Umbilical cord (tissue), 2 donors: Measurements from ENCODE around the gene GTF2IRD2. TPM values are rescaled to one million over a fixed set of nuclear protein-coding genes. Genes with fewer than 3 reads are reported as not detected.
A peak's percentile ranks its signal among the peaks of the same experiment; 100 is the strongest.
"Not testable (repeated sequence)": the region's sequence is repeated elsewhere in the genome, so short reads cannot be mapped to it uniquely, and the experiment has no call there.

Experiments used
- DNase-seq: peaks from one replicate; pipeline ENCODE4 v3.0.0-alpha.2; 2015; ENCODE audit warnings: low spot score
- total RNA-seq: library from RNA; depleted of rRNA; stranded (reverse); fragments of >200 nt; gene quantifications from one replicate; pipeline ENCODE4 v1.2.3, GENCODE V29; 2014; ENCODE audit warnings: low replicate concordance; ENCODE audit not compliant: insufficient read depth

Gene GTF2IRD2
- 39.2 TPM for total RNA-seq

DNA sequence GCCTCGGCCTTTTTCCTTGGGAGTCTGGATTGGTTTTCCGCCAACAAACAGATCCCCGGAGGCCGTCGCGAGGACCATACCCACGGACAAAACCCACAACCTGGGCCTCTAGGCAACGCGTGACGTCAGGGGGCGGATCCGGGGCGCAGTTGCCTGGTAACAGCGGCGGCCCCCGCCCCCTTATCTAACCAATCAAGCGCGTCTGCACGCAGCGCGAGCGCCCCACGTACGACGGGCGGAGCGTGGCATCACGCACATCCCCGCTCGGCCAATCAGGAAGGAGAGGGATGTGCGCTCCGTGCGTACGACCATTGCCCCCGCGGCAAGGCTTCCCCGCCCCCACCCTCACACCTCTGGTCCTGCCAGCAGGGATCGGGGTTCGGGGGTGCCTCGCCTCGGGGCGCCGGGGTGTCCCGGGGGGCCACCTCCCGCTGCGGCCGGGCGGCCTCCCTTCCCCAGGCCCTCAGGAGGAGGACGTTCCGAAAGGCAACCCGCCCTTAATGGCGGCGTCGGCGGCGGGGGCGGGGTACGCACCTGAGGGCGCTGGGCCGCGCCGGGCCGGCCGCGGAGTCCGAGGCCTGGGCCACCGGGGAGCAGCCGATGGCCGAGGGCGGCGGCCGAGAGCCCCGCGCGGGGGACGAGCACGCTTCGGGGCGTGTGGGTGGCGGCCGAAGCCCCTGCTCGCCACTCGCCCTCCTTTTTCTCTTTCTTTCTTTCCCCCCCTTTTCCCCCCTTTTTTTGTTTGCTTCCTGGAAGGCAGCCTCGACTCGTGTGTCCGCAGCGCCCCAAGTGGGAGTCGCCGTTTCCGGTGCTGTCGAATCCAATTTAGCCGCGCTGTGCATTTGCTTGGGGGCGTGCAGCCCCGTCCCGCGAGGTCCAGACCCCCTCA is at the start of gene GTF2IRD2:
GTF2IRD2 (minus strand) TSS at position 773 of the 889 bp plus-strand sequence. CDS start 15,227 bp downstream, outside the sequence.
- DNase-seq = not testable (repeated sequence)

DNA sequence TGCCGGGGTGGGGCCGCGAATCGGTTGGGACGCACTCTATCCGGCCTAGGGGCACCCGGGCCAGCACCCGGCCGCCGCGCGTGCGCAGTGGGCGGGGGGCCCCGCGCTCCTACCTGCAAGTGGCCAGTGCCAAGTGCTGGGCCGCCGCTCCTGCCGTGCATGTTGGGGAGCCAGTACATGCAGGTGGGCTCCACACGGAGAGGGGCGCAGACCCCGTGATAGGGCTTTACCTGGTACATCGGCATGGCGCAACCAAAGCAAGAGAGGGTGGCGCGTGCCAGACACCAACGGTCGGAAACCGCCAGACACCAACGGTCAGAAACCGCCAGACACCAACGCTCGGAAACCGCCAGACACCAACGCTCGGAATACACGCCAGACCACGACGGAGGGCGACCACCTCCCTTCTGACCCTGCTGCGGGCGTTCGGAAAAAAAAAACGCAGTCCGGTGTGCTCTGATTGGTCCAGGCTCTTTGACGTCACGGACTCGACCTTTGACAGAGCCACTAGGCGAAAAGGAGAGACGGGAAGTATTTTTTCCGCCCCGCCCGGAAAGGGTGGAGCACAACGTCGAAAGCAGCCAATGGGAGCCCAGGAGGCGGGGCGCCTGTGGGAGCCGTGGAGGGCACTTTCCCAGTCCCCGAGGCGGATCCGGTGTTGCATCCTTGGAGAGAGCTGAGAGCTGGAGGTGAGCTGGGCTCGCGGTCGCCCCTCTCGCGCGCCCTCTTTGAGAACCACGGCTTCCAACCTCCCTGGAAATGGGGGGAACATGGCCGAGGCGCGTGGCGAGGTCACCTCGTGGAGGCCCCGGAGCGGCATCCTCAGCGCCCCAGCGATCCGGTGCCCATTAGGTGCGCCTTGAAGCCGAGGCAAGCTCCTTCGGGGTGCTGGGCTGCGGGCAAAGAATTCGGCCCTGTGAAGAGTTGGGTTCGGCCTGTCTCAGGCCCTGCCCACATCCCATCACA is 39.0 kb upstream of the GTF2IRD2 start:
- DNase-seq = peak; percentile 79

DNA sequence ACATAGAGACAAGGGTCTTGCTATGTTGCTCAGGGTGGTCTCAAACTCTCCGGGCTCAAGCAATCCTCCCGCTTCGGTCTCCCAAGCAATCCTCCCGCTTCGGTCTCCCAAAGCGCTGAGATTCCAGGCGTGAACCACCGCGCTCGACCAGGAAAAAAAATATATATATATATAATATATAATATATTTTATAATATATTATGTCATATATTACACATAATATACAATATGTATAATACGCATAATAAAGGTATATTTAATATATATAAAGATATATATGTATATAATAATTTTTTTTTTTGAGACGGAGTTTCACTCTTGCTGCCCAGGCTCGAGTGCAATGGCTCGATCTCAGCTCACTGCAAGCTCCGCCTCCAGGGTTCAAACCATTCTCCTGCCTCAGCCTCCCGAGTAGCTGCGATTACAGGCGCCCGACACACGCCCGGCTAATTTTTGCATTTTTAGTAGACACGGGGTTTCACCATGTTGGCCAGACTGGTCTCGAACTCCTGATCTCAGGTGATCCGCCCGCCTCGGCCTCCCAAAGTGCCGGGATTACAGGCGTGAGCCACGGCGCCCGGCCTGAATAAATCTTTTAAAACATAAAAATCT is 38.2 kb upstream of the GTF2IRD2 start:
- DNase-seq = not testable (repeated sequence)

DNA sequence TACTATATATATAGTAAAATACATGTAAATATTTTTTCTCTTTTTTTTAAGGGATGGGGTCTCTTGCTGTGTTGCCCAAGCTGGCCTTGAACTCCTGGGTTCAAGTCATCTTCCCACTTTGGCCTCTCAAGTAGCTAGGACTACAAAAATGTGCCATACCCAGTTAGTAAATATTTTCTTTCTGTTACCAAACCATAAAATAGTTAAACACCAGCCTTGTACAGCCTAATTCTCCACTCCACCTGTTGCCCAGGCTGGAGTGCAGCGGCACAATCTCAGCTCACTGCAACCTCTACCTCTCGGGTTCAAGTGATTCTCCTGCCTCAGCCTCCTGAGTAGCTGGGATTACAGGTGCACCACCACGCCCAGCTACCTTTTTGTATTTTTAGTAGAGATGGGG is 33.9 kb upstream of the GTF2IRD2 start:
- DNase-seq = not testable (repeated sequence)

DNA sequence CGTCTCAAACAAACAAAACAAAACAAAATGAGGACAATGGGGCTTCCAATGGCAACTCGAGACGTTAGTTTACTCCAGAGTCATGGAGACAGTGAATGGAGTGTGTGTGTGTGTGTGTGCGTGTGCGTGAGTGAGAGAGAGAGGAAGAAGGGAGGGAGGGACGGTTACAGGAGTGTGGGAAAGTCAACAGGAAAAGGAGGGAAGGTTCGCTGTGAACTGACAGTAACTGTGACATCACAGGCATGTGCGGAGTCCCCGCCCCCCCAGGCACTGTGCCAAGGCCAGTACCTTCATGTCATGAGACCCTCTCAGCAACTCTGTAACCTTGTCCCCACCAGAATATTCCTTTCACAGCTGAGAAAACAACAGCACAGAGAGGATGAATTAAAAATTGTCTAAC is 30.7 kb upstream of the GTF2IRD2 start:
- DNase-seq = not testable (repeated sequence)

DNA sequence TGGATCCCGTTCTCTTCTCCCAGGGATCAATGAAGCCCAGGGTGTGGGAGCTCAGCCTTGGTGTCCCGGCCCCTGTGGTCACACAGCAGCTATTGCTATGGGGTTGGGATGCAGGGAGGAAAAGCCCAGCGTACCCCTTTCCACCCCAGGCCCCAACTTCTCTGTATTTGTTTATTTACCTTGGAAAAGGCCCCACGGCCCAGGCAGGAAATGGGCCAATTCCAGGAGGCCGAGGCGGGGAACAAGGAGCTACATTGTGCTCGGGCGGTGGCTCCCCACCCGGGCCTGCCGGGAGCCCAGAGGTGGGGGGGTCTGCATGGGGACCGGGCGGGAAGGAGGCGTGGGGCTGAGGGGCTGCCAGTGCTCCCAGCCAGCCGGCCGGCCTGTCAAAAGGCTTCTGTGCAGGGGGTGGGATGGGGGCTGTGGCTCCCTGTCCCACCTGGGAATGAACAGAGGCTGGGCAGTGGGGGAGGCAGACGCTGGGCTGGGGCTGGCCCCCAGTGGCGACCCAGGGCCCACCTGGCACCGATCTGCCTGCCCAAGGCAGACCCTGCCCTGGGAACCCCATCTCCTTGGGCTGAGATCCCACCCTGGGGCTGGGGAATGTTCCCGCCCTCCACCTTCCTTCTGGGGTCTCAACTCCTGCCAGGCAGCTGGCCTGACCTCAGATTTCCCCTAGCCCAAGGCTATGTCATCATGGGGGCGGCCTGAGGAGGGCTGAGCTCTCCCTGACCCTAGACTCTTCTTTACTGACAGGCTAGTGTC is 23.5 kb upstream of the GTF2IRD2 start:
- peak; percentile 1 for DNase-seq

DNA sequence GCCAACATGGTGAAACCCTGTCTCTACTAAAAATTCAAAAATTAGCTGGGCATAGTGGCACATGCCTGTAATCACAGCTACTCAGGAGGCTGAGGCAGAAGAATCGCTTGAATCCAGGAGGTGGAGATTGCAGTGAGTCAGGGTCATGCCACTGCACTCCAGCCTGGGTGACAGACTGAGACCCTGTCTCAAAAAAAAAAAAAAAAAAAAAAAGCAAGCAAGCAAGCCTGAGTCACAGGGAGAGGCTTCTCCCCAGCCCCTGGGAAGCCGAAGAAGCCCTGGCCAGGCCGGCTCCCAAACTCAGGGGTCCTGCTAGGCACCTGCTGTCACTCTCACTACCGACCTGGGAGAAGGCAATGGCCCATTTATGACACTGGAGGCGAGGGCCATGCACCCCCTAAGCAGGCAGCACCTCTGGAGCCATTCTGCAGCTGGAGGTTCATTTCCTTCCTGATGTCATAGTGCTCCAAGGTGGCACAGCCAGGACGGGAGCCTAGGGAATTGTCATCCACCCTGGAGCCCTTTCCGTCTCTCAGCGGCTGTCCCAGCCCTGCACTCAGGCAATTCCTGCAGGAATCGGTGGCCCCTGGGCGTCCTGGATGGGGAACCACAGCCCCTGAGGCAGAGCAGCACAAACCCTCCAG is 22.8 kb upstream of the GTF2IRD2 start:
- not testable (repeated sequence) for DNase-seq

DNA sequence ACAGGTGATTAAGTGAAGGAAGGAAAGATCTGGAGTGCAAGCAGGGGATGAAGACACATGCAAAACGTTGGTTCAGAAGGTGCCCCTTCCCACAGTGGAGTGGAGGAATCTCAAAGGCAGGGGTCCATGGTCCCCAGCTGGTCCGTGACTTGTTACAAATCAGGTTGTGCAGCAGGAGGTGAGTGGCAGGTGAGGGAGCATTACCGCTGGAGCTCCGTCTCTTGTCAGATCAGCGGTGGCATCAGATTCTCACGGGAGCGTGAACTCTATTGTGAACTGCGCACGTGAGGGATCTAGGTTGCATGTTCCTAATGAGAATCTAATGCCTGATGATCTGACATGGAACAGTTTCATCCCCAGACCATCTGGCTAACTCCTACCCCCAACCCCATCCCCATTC is 21.1 kb upstream of the GTF2IRD2 start:
- not testable (repeated sequence) for DNase-seq

DNA sequence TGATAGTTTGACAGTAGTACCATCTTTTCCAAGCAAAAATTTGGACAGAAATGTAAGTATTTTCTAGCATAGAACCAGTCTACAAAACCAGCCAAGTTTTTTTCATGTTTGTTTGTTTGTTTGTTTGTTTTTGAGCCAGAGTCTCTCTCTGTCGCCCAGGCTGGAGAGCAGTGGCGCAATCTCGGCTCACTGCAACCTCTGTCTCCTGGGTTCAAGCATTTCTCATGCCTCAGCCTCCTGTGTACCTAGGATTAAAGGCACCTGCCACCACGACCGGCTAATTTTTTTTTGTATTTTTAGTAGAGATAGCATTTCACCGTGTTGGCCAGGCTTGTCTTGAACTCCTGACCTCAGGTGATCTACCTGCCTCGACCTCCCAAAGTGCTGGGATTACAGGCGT is 14.4 kb upstream of the GTF2IRD2 start:
- DNase-seq = not testable (repeated sequence)

DNA sequence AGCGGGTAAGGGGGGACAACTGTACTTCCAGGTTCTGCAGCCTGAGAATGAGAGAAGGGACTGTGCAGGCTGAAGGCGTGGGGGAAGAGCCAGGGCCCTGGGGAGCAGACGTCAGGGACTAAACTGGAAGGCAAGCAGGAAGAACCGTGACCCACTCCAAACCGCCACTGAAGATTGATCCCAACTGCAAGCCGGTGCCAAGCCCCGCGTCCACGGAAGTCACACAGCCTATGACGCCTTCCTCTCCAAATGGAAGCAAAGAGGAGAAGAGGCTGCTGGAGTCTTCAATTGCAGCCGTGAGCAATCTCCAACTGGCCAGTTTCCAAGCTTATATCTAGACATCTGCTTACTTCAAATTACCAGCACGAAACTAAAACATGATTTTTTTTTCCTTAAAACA is 1.6 kb downstream of the GTF2IRD2 start:
- not testable (repeated sequence) for DNase-seq

DNA sequence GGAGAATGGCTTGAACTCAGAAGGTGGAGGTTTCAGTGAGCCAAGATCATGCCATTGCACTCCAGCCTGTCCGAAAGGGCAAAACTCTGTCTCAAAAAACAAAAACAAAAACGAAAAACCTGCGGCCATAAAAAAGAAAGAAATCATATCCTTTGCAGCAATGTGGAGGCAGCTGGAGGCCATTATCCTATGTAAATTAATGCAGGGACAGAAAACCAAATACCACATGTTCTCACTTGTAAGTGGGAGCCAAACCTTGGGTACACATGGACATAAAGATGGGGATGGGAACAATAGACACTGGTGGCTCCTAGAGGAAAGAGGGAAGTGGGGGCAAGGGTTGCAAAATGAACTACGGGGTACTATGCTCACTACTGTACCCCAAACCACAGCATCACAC is 21.0 kb downstream of the GTF2IRD2 start:
- not testable (repeated sequence) for DNase-seq

DNA sequence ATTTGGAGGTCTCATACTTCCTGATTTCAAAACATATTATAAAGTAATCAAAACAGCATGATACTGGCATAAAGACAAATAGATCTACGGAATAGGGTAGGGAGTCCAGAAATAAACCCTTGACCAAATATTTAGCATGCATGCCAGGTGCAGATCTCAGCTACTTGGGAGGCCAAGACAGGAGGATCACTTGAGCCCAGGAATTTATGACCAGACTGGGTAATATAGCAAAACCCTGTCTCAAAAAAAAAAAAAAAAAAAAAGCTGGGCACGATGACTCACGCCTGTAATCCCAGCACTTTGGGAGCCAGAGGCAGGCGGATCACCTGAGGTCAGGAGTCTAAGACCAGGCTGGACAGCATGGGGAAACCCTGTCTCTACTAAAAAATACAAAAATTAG is 21.4 kb downstream of the GTF2IRD2 start:
- not testable (repeated sequence) for DNase-seq

DNA sequence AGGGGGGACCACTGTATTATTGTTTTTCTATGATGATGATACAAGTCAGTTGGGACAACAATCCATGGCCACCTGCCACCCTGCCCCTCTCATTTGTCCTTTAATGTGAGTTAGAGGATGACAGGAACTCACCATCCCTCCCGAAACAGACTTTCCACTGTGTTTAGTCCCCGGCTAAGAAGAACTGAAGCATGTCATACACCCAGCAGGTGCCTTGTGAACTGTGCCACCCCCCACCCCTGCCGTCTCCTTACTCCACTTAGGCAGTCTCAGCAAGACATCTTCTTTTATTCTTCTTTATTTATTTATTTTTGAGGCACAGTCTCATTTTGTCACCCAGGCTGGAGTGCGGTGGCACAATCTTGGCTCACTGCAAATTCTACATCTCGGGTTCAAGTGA is 30.1 kb downstream of the GTF2IRD2 start:
- not testable (repeated sequence) for DNase-seq

DNA sequence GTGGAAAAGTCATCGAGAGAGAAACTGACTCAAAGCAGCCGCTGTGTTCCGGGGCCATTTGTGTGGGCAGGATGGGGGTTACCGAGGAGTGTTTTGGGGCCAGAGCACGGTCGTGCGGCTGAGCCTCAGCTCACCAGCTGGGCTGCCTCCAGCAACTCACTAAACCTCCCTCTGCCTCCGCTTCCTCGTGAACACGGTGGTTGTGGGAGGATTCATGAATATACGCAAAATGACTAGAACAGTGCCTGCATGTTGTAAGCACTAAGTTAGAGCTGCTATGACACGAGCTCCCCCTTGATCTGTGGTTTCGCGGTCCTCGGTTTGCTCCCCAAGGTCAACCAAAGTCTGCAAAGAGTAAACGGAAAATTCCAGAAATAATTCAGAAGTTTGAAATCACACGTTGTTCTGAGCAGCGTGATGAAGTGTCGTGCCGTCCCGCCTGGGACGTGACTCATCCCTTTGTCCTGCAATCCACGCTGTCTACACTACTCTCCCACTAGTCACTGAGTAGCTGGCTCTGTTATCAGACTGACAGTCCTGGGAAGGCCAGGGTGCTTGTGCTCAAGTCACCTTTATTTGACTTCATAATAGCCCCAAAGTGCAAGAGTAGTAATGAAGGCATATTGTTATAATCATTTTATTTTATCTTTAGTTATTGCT is 31.1 kb downstream of the GTF2IRD2 start:
- not testable (repeated sequence) for DNase-seq

DNA sequence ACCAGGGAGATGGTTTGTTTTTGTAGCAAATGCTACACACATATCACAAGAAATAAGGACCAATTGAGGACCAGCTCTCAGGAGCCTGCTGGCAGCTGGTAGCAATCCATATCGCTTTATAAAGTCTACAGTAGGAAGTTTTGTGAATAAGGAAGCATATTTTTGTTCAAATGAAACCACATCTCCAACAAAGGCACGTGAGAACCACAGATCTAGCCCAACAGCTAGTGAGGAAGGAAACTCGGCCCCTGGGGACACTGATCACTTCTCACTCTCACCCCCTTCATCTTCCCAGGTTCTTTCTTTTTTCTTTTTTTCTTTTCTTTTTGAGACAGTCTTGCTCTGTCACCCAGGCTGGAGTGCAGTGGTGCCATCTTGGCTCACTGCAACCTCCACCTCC is 35.5 kb downstream of the GTF2IRD2 start:
- not testable (repeated sequence) for DNase-seq

DNA sequence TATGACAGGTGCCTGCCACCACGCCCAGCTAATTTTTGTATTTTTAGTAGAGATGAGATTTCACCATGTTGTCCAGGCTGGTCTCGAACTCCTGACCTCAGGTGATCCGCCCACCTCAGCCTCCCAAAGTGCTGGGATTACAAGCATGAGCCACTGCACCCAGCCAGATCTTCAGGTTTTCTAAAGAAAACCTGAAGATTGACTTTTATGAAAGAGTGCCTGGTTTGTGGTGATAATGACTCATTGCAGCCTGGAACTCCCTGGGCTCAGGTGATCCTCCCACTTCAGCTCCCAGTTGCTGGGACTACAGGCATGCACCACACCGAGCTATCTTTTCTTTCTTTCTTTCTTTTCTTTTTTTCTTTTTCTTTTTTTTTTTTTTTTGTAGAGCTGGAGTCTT is 52.8 kb downstream of the GTF2IRD2 start:
- not testable (repeated sequence) for DNase-seq

DNA sequence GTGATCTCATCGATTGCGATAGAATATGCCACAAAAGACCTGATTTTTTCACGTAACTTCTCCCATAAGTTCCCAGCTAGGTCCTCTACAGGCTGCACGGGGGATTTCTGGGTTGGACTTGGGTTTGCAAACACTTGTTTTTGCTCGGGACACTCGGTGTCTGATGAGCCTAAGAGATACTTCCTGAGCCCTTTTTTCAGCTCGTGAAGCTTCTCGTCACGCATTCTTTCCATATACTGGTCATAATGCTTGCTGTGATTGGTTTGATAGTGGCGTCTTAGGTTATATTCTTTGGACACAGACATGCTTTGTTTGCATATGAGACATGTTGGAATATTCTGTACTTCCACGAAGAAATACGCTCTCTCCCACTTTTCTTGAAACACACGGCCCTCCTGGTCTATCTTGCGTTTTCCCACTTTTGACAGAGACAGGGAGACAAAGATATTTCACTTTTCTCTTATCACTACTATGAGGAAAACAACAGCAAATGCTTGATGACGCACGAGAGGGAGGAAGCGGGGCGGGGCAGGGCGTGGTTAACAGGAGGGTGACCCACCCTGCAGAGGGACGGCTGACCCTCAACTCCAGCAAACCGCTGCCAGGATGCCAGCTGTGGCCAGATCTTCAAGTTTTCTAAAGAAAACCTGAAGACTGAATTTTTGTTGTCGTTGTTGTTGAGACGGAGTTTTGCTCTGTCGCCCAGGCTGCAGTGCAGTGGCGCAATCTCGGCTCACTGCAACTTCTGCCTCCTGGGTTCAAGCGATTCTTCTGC is 53.4 kb downstream of the GTF2IRD2 start:
- DNase-seq = not testable (repeated sequence)

DNA sequence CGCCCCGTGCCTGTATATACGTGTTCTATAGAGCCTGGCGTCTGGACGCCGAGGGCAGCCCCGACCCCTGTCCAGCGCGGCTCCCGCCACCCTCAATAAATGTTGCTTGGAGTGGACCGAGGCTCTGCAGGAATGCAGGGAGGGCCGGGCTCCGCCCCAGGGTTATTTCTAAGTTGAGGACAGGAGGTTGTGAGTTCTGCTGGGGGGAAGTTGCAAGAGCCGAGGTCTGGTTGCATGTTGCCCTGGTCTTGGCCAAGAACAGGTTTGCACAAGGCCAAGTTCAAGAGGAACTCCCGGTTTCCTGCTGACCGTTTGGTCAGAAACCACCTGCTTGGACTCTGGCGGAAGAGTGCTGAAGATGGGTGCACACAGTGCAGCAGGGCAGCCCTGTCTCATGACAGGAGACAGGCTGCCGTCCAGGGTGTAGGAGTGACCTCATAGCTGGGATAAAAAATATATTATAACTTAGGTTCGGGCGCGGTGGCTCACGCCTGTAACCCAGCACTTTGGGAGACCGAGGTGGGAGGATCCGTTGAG is 62.1 kb downstream of the GTF2IRD2 start:
- not testable (repeated sequence) for DNase-seq
